ENCODE measurements around the gene THSD8.

GRCh38 chr19:12767666-12768065 lies 34.2 kb upstream of the THSD8 start:
- no peak for TF ChIP-seq EP300 (IDR thresholded peaks at IDR 0.05; ENCODE audit: borderline replicate concordance in 1 of 2, low read depth in 2 of 2, low read length in 2 of 2)
- TF ChIP-seq CTCF (IDR thresholded peaks at IDR 0.05; ENCODE audit: control extremely low read depth in 1 of 3, insufficient read depth in 1 of 3, low read depth in 1 of 3, low read length in 3 of 3), result no peak
- TF ChIP-seq EZH2 (IDR thresholded peaks at IDR 0.05; ENCODE audit: low read depth, low read length, severe bottlenecking), result no peak

All from H1 (cell line).